ENCODE measurements around the gene LGALS4.
"Not testable (repeated sequence)": the region's sequence is repeated elsewhere in the genome, so short reads cannot be mapped to it uniquely, and the experiment has no call there.

Gene LGALS4

GRCh38 chr19:38792250-38793111, 20.3 kb downstream of the LGALS4 start:
- no peak for DNase-seq

- DNase-seq, result not testable (repeated sequence)
Observed at GRCh38 chr19:38791451-38792064, 21.2 kb downstream of the LGALS4 start.

DNA sequence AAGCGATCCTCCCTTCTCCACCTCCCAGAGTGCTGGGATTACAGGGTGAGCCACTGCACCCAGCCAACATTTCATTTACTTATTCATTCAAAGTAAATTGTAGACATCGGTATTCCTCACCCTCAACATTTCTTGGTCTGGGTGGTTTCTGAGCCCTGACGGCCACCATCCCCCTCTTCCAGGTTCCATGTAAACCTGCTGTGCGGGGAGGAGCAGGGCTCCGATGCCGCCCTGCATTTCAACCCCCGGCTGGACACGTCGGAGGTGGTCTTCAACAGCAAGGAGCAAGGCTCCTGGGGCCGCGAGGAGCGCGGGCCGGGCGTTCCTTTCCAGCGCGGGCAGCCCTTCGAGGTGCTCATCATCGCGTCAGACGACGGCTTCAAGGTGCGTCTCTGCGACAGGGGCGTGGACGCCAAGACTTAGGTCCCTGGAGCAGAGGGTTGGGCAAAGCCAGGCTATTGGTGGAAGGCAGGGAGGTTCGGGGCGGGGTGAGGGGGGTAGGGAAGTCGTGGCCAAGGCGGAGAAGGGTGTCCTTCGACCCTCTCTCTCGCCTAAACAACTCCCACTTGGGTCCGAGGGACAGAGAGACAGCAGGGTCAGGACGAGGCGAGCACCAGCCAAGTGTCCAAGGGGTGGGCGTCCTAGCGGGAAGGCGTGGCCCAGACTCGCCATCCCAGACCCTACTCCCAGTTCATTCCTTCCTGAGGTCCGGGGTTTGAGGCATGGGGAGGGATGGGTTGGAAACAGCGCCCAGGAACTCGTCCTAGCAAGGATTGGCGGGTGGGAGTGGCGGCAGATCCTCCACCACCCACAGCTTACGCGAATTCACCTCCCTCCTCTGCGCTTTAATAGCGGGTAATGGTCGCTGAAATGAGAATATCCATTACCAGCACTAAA, 22.0 kb downstream of the LGALS4 start:
- DNase-seq, result not testable (repeated sequence)

- DNase-seq, result no peak
Observed at GRCh38 chr19:38788478-38789243, 24.1 kb downstream of the LGALS4 start, which contains the start of gene LGALS7B. Gene LGALS7B (plus strand): TSS chr19:38789200. CDS start chr19:38789227, 27 bp downstream.

DNA sequence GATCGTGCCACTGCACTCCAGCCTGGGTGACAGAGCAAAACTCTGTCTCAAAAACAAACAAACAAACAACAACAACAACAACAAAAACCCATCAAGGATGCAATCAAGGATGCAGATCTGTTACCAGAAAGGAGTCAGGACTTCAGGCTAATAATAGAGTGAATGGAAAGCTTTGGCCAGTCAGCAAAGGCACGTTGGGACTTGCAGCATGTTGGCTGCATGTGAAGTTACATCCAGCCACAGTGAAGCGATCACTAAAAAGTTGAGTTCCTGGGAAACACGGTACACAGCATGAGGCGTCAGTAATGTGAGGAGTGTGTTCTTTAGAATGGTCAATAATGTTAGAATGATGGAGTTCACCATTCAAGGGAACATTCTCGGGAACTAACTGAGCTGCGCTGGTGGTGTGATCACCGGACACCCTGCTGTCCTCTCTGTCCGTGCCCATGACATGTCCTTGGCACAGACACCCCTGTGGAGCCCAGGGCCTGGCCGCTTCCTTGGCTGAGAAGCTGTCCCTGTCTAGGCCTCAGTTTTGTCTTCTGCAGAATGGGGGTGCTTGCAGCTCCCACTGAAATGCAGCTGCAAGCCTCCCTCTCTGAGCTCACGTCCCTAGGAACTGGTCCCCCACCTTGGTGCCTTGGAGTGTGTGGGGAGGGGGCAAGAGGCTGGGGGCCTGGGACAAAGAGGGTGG, 26.0 kb downstream of the LGALS4 start:
- DNase-seq, result no peak

- not testable (repeated sequence) for DNase-seq
Observed at GRCh38 chr19:38786061-38786460, 26.7 kb downstream of the LGALS4 start.

DNA sequence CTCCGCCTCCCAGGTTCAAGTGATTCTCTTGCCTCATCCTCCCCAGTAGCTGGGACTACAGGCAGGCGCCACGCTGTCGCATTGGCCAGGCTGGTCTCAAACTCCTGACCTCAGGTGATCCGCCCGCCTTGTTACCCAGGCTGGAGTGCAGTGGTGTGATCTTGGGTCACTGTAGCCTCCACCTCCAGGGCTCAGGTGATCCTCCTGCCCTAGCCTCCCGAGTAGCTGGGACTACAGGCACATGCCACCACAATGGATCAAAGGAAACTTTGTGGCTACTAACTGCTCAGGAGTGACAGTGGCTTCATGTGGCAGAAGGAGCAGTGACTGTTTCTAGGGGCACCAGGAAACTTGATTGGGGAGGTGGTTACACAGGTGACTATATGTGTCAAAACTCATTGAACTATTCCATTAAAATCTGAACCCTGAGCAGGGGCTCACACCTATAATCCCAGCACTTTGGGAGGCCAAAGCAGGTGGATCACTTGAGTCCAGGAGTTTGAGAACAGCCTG, 27.5 kb downstream of the LGALS4 start:
- no peak for DNase-seq

- no peak for DNase-seq
Observed at GRCh38 chr19:38784224-38784623, 28.5 kb downstream of the LGALS4 start.

- DNase-seq, result not testable (repeated sequence)
Observed at GRCh38 chr19:38782212-38782611, 30.5 kb downstream of the LGALS4 start.

GRCh38 chr19:38781058-38781457, 31.7 kb downstream of the LGALS4 start:
- DNase-seq, result no peak

DNA sequence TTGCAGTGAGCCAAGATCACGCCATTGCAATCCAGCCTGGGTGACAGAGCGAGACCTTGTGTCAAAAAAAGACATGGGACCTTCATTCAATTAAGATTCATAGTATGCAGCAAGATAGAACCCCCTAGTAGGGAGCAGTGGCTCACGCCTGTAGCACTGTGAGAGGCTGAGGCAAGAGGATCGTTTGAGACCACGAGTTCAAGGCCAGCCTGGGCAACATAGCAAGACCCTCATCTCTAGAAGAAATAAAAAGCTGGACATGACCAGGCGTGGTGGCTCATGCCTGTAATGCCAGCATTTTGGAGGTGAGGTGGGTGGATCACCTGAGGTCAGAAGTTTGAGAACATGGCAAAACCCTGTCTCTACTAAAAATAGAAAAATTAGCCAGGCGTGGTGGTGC, 32.3 kb downstream of the LGALS4 start:
- DNase-seq, result no peak

GRCh38 chr19:38778733-38779132, 34.0 kb downstream of the LGALS4 start:
- no peak for DNase-seq

DNA sequence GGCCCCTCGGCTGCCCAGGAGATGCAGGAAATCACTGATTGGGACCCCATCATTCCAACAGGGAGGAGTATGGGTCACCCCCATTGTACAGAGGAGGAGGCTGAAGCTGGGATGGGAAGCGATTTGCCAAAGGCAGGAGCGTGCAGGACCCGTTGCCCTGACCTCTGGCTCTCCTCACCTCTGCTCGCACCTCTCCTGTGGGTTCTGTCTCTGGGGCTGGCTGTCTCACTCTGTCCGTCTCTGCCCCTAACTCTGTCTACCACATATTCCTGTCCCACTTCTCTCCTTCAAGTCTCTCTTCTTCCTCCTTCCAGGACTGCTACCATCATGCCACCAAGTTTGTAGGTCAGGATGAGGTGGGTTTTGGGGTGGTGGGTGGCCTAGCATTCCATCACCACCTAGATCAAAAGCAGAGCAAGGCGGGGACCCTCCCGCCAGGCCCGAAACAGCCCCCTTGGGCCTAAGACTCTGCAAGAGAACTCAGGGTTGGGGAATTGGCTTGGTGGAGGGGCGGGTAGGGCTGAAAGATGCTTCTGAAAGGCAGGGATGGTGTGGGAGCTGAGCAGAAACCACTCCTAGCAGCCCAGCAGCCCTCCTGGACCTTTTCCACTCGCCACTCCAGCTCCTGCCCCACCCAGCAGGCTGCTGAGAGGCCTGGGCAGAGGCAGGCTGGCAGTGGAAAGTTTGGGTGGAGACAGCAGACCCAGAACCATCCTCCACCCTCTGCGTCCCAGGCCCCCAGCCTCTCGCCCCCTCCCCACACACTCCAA, 38.4 kb downstream of the LGALS4 start:
- DNase-seq, result no peak

GRCh38 chr19:38773469-38774177, 39.1 kb downstream of the LGALS4 start, which contains the start of gene LGALS7:
Gene LGALS7 (minus strand): TSS chr19:38773517. CDS start chr19:38773492, 25 bp downstream.
- no peak for DNase-seq

DNA sequence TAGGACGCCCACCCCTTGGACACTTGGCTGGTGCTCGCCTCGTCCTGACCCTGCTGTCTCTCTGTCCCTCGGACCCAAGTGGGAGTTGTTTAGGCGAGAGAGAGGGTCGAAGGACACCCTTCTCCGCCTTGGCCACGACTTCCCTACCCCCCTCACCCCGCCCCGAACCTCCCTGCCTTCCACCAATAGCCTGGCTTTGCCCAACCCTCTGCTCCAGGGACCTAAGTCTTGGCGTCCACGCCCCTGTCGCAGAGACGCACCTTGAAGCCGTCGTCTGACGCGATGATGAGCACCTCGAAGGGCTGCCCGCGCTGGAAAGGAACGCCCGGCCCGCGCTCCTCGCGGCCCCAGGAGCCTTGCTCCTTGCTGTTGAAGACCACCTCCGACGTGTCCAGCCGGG, 41.2 kb downstream of the LGALS4 start:
- DNase-seq, result not testable (repeated sequence)

- DNase-seq, result not testable (repeated sequence)
Observed at GRCh38 chr19:38770949-38771275, 41.8 kb downstream of the LGALS4 start.

DNA sequence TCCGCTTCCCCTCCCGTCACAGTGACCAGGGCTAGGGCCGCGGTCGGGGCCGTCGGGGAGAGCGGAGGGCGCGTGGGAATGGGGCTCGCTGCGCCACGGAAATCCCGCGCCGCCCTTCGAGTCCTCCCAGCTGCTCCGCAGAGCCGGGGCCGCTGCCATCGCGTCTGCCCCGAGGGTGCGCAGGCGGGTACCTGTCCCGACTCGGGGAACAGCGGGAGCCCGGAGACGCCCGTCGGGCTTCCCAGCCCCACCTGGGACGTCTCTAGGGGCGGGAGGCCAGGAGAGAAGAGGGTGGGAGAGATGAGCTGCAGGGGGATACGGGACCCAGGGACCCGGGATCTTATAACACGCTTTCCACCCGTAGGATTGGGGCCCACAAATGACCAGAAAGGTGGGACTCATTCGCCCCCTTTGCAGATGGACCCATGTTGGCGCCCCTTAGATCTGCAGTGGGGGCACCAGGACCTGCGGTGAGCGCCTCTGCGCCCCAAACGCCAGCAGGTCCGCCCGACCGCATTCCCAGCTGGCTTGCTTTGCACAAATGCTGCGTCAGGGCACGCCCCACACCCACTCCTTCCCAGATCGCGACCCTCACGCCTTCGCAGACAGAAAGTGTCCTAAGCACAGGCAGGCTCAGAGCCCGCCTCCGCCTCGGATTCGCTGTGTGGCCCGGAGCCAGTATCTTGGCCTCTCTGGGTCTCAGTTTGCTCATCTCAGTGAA, 42.4 kb downstream of the LGALS4 start:
- DNase-seq, result not testable (repeated sequence)

GRCh38 chr19:38769635-38770211, 43.0 kb downstream of the LGALS4 start:
- peak in 1 of 2 experiments; percentile 8 for DNase-seq

Data from Kasumi-1 (cell line).